Aorta (tissue), 4 donors: Measurements from ENCODE around the gene FTO. TPM values are rescaled to one million over a fixed set of nuclear protein-coding genes. Genes with fewer than 3 reads are reported as not detected.

ENCODE experiments used
- polyA plus RNA-seq, 2 donors: library from polyadenylated mRNA; stranded (reverse); fragments of 200-250 nt; gene quantifications; one replicate each; pipeline ENCODE4 v1.2.3, GENCODE V29; 2013
- total RNA-seq, 2 donors: library from RNA; stranded (reverse); fragmentation: NEBNext Ultra II Directional; extraction: Animal tissue kit (Norgen Biotek cat#: 25700); gene quantifications; one replicate each; pipeline ENCODE4 v1.2.1, GENCODE V29; 2021
- donor health status: healthy with polysubstance abuse.
- donor health status: Bipolar disorder and iron deficiency.
- donor health status: DM: no; HTN: no; CAD: no.
- donor health status: DM: yes; HTN: yes; CAD: no.

The FTO gene
- total and polyA plus RNA-seq, 4 donors: 17.9 to 97.7 (median 55.6) TPM

Other genes with a start within 250 kb of the FTO start
- gene AKTIP, start 200.9 kb upstream of the FTO start, total RNA-seq: 10 to 100 TPM; 47.1 to 50.6 TPM
- gene AKTIP, start 200.9 kb upstream of the FTO start, polyA plus RNA-seq: 10 to 100 TPM; 48.9 to 73.0 TPM
- 1 to 10 TPM; 4.6 to 7.3 TPM for gene RPGRIP1L, start 297 bp upstream of the FTO start, total RNA-seq
- gene RPGRIP1L, start 297 bp upstream of the FTO start, polyA plus RNA-seq: 1 to 10 TPM; 1.4 to 2.2 TPM